Activated naive CD4-positive, alpha-beta T cell treated with anti-CD3 and anti-CD28 coated beads, Interleukin-2, amount 50 U/mL, for 24 hours (primary cell): ENCODE results near the gene DACT1.

Experiments used
- H3K27ac Mint-ChIP-seq: one replicate; pipeline ENCODE4 v1.8.0; 2021; ENCODE audit warnings: mild to moderate bottlenecking, mixed read lengths
- H3K27me3 Mint-ChIP-seq: one replicate; pipeline ENCODE4 v1.8.0; 2021; ENCODE audit warnings: mixed read lengths
- H3K36me3 Mint-ChIP-seq: one replicate; pipeline ENCODE4 v1.8.0; 2021; ENCODE audit warnings: mixed read lengths
- H3K4me1 Mint-ChIP-seq: one replicate; pipeline ENCODE4 v1.8.0; 2021; ENCODE audit warnings: mixed read lengths
- H3K4me3 Mint-ChIP-seq: one replicate; pipeline ENCODE4 v1.8.0; 2021; ENCODE audit warnings: mild to moderate bottlenecking, mixed read lengths
- H3K9me3 Mint-ChIP-seq: one replicate; pipeline ENCODE4 v1.8.0; 2021; ENCODE audit warnings: mixed read lengths

DACT1 gene

DNA sequence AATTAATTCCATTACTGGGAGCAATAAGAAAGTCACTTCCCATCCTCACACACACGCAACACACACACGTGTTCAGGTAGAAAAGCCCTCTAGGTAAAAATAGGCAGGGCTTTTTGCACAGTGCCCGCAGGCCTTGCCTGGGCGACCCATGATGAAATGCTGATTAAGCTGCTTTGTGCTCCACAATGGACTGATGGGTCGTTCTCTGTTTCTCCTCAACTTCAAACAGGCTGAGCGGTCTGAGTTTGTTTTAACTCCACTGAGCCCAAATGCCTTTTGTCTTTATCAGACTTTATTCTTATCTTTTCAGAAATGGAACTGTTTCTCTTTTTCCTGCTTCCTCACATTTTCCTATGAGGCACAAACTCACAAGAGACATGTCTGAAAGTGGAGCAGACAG lies 9.4 kb upstream of the DACT1 start:
- H3K4me1 Mint-ChIP-seq: peaks cover 6% of the 10 kb centered on the region
- no peaks in the 10 kb centered on the region for H3K36me3 Mint-ChIP-seq
- H3K4me3 Mint-ChIP-seq: no peak overlapping the region
- H3K27me3 Mint-ChIP-seq: no peaks in the 10 kb centered on the region
- H3K27ac Mint-ChIP-seq: no peak overlapping the region
- no peaks in the 10 kb centered on the region for H3K9me3 Mint-ChIP-seq

DNA sequence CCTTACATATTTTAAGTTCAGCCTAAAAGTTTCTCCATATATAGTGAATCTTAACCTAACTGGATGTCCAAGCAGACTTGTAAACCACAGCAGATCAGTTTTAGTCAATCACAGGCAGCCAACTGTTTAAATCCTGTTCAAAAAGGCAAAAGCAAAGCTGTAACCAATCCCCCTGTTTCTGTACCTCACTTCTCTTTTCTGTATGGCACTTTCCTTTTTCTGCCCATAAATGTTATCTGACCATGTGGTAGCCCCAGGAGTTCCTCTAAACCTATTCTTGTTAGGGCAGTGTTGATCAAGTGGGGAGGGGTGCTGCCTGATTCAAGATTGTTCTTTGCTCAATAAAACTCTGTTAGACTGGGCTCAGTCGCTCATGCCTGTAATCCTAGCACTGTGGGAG lies 8.5 kb upstream of the DACT1 start:
- Mint-ChIP-seq H3K27ac (no peak overlapping the region), H3K4me3 (no peak overlapping the region), H3K27me3 (no peaks in the 10 kb centered on the region), H3K36me3 (no peaks in the 10 kb centered on the region), H3K9me3 (no peaks in the 10 kb centered on the region), H3K4me1 (peaks cover 6% of the 10 kb centered on the region)

DNA sequence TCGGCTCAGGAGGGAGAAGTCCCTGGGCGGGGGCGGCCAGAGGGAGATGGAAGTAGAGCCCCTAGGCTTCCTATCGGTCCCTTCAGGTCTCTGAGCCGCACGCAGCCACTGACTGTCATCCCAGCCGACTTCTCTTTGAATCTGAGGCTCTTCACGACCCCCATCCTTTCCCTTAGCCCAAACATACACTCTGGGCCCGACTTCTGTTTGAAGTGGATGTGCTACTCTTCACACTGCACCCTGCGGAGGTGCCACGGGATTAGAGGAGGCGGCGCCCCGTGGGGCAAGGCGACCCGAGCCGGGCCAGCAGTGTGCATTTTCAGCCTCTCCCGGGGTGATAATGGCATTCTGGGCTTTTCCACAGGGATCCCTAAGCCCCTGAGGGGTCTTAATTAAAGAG lies 6.0 kb upstream of the DACT1 start:
- Mint-ChIP-seq H3K27ac (no peak overlapping the region), H3K9me3 (no peaks in the 10 kb centered on the region), H3K36me3 (no peaks in the 10 kb centered on the region), H3K4me3 (no peak overlapping the region), H3K27me3 (no peaks in the 10 kb centered on the region), H3K4me1 (peaks cover 14% of the 10 kb centered on the region)

DNA sequence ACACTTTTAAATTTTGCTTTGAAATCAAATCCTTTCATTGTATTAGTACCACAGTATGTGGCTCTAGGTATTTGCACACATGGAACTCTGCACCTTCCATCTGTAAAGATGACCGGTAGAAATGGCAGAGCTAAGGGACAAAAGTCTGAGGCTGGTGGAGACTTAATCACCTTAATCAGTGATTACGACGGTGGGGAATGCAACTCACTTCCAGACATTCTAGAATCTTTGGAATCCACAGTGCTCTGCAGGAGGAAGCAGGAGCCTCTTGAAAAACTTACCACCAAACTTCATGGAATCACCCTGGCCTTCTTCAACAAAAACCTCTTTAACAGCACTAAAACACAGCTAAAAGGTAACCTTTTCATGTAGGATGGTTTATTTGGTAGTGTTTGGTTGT lies 3.9 kb upstream of the DACT1 start:
- Mint-ChIP-seq H3K9me3 (no peaks in the 10 kb centered on the region), H3K4me1 (peaks cover 25% of the 10 kb centered on the region), H3K27ac (no peak overlapping the region), H3K36me3 (no peaks in the 10 kb centered on the region), H3K27me3 (no peaks in the 10 kb centered on the region), H3K4me3 (no peak overlapping the region)

DNA sequence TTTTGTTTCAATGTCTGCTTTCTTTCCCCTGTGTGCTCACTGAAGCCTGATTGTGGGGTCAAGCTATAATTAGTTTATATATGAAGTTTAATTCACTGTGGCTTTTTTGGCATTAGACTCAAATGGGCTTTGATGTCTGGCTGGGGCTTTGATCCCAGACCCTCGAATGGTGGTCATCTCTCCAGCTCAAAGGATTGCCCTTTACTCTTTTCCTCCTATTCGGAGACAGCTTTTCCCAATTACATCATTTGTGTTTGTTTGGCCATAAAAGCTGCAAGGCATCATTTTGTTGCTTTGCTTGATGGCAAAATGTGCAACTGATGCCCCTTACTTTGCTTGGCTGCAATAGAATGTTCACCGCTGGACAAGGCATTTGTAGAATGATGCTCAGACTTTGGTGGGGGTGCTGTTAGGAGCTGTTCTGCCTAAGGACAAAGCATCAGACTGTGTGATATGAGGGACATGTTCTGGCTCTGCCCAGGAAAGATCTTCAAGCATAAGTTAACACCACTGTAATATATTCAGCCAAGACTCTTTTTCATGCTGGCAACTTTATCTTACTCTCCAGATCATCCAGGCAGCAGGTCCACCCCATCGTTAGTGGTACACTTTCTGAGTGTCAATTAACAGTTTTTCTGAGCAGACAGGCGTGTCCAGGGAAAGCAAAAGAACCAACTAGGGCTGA lies 3.2 kb upstream of the DACT1 start:
- Mint-ChIP-seq H3K27me3 (peaks cover 1% of the 10 kb centered on the region), H3K4me1 (peaks cover 32% of the 10 kb centered on the region), H3K9me3 (no peaks in the 10 kb centered on the region), H3K27ac (no peak overlapping the region), H3K36me3 (no peaks in the 10 kb centered on the region), H3K4me3 (peak overlapping the region; percentile 0)

DNA sequence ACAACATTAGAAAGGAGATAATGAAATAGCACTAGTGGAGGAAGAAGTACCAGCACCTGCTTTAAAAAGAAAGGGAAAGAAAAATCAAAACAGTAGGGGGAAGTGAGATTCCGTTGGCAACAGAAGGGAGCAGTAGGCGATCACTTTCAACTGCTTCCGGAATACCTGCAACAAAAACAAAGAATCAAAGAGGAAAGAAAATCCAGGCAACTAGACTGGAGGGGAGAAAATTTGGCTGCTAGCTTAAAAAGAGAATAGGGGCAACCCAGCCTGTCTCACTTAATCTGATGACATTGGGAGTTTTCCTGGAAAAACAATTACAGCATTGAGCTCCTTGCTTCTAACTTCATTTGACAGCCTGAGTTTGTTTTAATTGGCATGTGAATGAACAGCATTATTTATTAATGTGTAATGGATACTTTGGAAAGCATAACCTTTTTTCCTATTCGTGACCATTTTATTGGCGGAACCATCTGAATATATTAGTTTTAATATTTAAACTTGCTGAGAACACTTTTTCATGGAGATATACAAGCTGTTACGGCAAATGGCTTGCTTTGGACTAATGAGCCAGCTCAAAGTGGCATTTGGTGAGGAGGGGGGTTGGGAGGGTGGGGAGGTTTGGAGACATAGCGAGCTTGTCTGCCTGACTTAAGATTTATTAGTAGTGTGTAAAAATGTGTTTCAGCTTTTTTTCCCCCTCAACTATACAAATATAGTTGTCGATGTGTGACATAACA lies 2.5 kb upstream of the DACT1 start:
- H3K27me3 Mint-ChIP-seq: peaks cover 1% of the 10 kb centered on the region
- no peak overlapping the region for H3K27ac Mint-ChIP-seq
- H3K36me3 Mint-ChIP-seq: no peaks in the 10 kb centered on the region
- no peaks in the 10 kb centered on the region for H3K9me3 Mint-ChIP-seq
- H3K4me1 Mint-ChIP-seq: peaks cover 39% of the 10 kb centered on the region
- H3K4me3 Mint-ChIP-seq: peak overlapping the region; percentile 0

DNA sequence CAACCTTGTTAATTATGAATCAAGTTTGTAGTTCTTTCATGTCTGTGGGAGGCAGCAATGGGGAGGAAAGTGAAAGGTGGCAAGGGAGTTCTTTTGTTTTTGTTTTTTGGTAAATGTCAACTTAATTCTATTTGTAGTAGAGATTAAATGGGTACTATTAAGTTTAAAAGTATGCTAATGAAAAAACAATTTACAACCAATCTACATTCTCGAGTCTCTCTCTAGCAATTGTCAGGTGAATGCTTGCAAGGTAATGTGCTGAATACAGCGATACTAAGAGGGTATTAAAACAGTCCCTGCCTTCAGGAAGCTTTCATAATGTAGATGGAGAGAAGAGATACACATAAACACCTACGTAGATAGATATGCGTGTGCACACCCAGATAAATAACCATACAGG lies 1.6 kb upstream of the DACT1 start:
- H3K36me3 Mint-ChIP-seq: no peaks in the 10 kb centered on the region
- no peaks in the 10 kb centered on the region for H3K9me3 Mint-ChIP-seq
- H3K4me3 Mint-ChIP-seq: peak overlapping the region; percentile 42
- no peak overlapping the region for H3K27ac Mint-ChIP-seq
- peaks cover 1% of the 10 kb centered on the region for H3K27me3 Mint-ChIP-seq
- peaks cover 48% of the 10 kb centered on the region for H3K4me1 Mint-ChIP-seq

DNA sequence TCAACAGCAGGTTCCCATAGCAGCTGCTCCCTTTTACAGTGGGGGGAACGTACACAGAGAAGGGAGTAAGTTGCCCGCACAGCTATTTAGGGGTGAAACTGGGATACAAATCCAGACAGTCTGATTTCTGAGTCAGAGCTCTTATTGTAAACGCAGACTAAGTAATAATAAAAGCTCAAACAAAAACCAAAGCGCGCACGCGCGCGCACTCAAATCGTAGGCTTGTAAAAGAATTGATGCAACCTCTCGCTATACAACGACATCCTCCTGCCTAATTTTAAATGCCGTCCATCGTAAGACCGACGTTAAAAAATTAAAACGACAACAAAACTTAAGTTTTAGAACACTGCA lies 747 bp upstream of the DACT1 start:
- peak overlapping the region; percentile 90 for H3K4me3 Mint-ChIP-seq
- H3K27me3 Mint-ChIP-seq: peaks cover 1% of the 10 kb centered on the region
- no peaks in the 10 kb centered on the region for H3K36me3 Mint-ChIP-seq
- H3K9me3 Mint-ChIP-seq: no peaks in the 10 kb centered on the region
- peak overlapping the region; percentile 93 for H3K27ac Mint-ChIP-seq
- peaks cover 53% of the 10 kb centered on the region for H3K4me1 Mint-ChIP-seq

DNA sequence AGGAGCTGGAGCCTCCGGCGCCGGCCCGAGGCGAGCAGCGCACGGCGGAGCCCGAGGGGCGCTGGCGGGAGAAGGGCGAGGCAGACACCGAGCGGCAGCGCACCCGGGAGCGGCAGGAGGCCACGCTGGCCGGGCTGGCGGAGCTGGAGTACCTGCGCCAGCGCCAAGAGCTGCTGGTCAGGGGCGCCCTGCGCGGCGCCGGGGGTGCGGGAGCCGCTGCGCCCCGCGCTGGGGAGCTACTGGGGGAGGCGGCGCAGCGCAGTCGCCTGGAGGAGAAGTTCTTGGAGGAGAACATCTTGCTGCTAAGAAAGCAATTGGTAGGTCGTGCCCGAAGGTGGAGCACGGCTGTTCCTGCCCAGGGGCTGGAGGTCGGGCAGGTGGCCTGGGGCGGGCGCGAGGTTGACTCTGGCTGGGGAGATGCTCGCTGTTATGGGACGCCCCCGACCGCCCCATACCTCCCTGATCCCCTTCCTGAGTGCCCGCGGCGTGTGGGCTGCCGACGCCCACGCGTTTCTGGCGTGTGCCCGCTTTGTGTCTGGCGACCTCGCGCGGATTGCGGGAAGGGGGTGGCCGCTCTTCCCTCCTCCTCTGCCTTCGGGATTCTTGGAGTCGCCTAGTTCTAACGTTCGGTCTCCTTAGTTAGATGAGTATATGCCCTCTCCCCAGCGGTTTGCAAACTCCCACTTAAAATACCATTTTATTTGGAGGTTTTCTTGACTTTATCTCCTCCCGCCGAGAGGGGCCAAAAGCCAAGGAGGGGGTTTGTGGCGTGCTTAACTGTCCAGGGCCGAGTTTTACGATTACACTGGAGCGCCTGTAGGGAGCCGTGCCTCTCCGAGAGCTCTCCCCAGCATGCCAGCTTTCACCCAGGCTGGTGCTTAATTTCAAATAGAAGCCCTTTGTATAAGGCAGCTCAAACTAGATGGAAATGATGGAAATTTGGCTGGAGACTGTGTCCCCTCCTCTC lies 752 bp downstream of the DACT1 start:
- H3K27me3 Mint-ChIP-seq: peaks cover 1% of the 10 kb centered on the region
- peak overlapping the region; percentile 62 for H3K27ac Mint-ChIP-seq
- peaks cover under 1% of the 10 kb centered on the region for H3K36me3 Mint-ChIP-seq
- H3K4me3 Mint-ChIP-seq: peak overlapping the region; percentile 88
- H3K4me1 Mint-ChIP-seq: peaks cover 61% of the 10 kb centered on the region
- no peaks in the 10 kb centered on the region for H3K9me3 Mint-ChIP-seq

DNA sequence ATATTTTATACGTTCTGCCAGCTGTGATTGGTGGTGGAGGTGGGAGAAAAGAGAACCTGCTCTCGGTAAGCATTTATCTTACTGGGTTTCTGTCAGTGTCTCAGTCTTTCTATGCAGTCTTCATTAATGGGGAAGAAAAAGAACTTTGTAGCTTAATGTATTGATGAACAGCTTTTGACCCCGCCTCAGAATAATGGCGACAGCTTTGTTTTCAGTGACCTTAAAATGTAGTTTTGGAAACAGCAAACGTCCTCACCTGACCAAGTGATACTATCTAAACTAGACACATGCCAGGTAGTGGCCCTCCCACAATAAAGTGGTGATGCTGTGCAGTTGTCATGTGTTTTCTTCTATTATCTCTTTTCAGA lies 1.4 kb downstream of the DACT1 start:
- Mint-ChIP-seq H3K9me3 (no peaks in the 10 kb centered on the region), H3K36me3 (peaks cover 2% of the 10 kb centered on the region), H3K4me3 (peak overlapping the region; percentile 88), H3K27ac (peak overlapping the region; percentile 35), H3K27me3 (peaks cover 1% of the 10 kb centered on the region), H3K4me1 (peaks cover 64% of the 10 kb centered on the region)

DNA sequence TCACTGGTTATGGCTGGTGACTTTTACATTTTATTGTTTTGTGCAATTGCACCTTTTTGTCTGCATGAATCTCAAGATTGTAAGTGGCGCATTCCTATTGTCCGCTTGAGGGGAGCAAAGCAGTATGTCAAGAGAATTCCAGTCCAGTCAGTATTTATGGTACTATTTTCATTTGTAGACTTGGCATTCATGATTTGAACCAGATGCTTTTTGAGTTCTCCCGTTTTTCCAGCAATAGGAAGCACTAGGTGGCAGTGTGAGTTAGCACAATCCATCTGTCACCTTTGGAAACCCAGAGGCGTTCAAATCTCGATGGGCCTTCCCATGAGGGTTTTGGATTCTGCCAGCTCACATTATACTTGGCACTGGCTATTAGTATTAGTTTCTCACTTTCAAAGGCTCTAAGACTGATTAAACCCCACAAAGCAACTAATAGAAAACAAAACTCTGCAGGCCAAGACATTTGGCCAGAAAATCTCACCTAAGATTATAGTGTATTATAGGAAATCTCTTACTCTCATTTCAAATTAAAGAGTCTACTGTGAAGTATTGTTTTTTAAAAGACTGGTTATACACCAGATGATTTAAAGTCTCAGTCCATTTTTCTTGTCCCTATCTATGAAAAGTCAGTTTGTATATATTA lies 2.2 kb downstream of the DACT1 start:
- H3K36me3 Mint-ChIP-seq: peaks cover 2% of the 10 kb centered on the region
- H3K4me3 Mint-ChIP-seq: peak overlapping the region; percentile 88
- peaks cover 61% of the 10 kb centered on the region for H3K4me1 Mint-ChIP-seq
- no peak overlapping the region for H3K27ac Mint-ChIP-seq
- H3K27me3 Mint-ChIP-seq: peaks cover 1% of the 10 kb centered on the region
- no peaks in the 10 kb centered on the region for H3K9me3 Mint-ChIP-seq

DNA sequence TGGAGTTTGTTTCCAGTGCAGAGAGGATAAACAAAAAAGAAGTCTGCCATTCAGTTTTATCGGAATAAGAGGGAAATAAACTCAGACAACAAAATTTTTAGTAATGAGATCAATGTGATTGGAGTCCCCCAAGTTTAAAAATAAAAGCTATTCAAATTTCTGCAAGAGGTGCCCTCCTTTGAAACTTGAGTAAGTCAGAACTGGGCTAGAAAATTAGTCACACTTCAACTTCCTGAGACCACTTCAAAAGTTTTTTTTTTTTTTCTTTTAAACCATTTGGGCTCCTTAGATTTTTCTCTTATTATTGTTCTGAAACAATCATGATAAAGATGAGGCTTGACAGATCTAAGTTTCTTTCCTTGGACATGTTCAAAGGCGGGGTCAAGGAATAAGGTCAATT lies 3.2 kb downstream of the DACT1 start:
- peak overlapping the region; percentile 11 for H3K4me3 Mint-ChIP-seq

DNA sequence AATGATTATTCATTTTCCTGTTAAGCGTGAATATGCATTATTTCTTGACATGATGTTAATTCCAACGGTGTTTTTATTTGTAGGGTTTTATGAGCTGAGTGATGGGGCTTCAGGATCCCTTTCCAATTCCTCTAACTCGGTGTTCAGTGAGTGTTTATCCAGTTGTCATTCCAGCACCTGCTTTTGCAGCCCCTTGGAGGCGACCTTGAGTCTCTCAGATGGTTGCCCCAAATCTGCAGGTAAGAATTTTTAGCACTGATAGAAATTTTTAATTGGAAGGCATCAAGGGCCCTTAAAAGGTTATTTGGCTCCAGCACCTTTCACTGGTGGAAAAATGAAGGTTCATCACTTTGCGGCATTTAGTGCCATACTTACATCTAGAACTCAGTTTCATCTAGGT lies 3.7 kb downstream of the DACT1 start:
- peaks cover 5% of the 10 kb centered on the region for H3K36me3 Mint-ChIP-seq
- peaks cover 50% of the 10 kb centered on the region for H3K4me1 Mint-ChIP-seq
- no peak overlapping the region for H3K4me3 Mint-ChIP-seq
- H3K9me3 Mint-ChIP-seq: no peaks in the 10 kb centered on the region
- H3K27ac Mint-ChIP-seq: no peak overlapping the region
- H3K27me3 Mint-ChIP-seq: peaks cover 1% of the 10 kb centered on the region

More for the DNA sequence above, 3.2 kb downstream of the DACT1 start:
- H3K27me3 Mint-ChIP-seq: peaks cover 1% of the 10 kb centered on the region
- peaks cover 5% of the 10 kb centered on the region for H3K36me3 Mint-ChIP-seq
- no peak overlapping the region for H3K27ac Mint-ChIP-seq
- H3K4me1 Mint-ChIP-seq: peaks cover 55% of the 10 kb centered on the region
- H3K9me3 Mint-ChIP-seq: no peaks in the 10 kb centered on the region

DNA sequence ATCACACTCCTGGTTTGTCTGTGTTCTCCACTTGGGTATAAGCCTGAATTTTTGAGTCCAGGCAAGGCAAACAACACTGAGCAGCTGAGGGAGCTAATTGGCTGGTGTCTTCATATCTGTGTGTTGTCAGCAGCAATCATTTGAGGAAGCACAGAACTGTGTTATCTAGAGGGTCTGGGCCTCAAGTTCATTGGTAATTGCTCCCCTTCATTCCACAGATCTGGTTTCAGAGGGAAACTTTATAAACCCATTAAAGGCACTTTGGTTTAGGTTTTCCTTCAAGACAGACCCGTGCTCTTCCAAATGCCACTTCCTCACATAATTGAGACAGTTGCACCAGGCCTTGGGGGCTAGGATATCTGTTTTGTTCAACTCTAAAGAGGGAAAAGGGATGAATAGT lies 5.6 kb downstream of the DACT1 start:
- Mint-ChIP-seq H3K27ac (peak overlapping the region; percentile 57), H3K36me3 (peaks cover 10% of the 10 kb centered on the region), H3K4me1 (peaks cover 44% of the 10 kb centered on the region), H3K27me3 (peaks cover 1% of the 10 kb centered on the region), H3K4me3 (no peak overlapping the region), H3K9me3 (no peaks in the 10 kb centered on the region)

DNA sequence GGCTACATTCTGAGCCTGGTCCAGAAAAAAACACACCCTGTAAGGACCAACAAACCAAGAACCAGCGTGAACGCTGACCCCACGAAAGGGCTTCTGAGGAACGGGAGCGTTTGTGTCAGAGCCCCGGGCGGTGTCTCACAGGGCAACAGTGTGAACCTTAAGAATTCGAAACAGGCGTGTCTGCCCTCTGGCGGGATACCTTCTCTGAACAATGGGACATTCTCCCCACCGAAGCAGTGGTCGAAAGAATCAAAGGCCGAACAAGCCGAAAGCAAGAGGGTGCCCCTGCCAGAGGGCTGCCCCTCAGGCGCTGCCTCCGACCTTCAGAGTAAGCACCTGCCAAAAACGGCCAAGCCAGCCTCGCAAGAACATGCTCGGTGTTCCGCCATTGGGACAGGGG lies 7.9 kb downstream of the DACT1 start:
- no peaks in the 10 kb centered on the region for H3K9me3 Mint-ChIP-seq
- H3K27ac Mint-ChIP-seq: no peak overlapping the region
- H3K27me3 Mint-ChIP-seq: no peaks in the 10 kb centered on the region
- H3K36me3 Mint-ChIP-seq: peaks cover 10% of the 10 kb centered on the region
- H3K4me3 Mint-ChIP-seq: no peak overlapping the region
- H3K4me1 Mint-ChIP-seq: peaks cover 24% of the 10 kb centered on the region
